ENCODE measurements around the gene SORBS2. TPM values are rescaled to one million over a fixed set of nuclear protein-coding genes. Genes with fewer than 3 reads are reported as not detected.

The SORBS2 gene
- total RNA-seq, 4 donors from 2014 or later = 33.4 to 286 (median 47.6) TPM

- Histone ChIP-seq H3K4me3 (peak overlapping the region in 3 of 4 donors; percentile 3 to 53 (median 24)), H3K27ac (peak overlapping the region in 3 of 4 donors; percentile 59 to 77 (median 68)), H3K9me3 (no peaks in the 10 kb centered on the region), H3K27me3 (no peaks in the 10 kb centered on the region), H3K36me3 (no peaks in the 10 kb centered on the region), H3K4me1 (peaks cover 0 to 13% (median 0%) of the 10 kb centered on the region in 3 donors)
- TF ChIP-seq POLR2A (IDR thresholded peaks at IDR 0.05) = no peak
- TF ChIP-seq CTCF (IDR thresholded peaks at IDR 0.05) = no peak
- intact Hi-C loops (cut with DNase I) = no loop called here
- 68 to 79% methylated on average over 12 of the region's 12 CpGs for WGBS, 2 donors
- DNase-seq = no peak
Observed at GRCh38 chr4:185772391-185773093, 39.5 kb downstream of the SORBS2 start.

GRCh38 chr4:185771711-185772390, 40.1 kb downstream of the SORBS2 start:
- Histone ChIP-seq H3K36me3 (no peaks in the 10 kb centered on the region), H3K4me1 (peaks cover 0 to 13% (median 0%) of the 10 kb centered on the region in 3 donors), H3K4me3 (peak overlapping the region in 1 of 4 donors; percentile 35), H3K27ac (peak overlapping the region in 3 of 4 donors; percentile 59 to 77 (median 68)), H3K9me3 (no peaks in the 10 kb centered on the region), H3K27me3 (no peaks in the 10 kb centered on the region)
- intact Hi-C loops (cut with DNase I) = no loop called here
- WGBS, 2 donors = 75 to 85% methylated on average over 7 of the region's 7 CpGs
- TF ChIP-seq POLR2A (IDR thresholded peaks at IDR 0.05) = no peak
- no peak for TF ChIP-seq CTCF (IDR thresholded peaks at IDR 0.05)
- no peak for DNase-seq

- Histone ChIP-seq H3K27ac (no peak overlapping the region), H3K27me3 (no peaks in the 10 kb centered on the region), H3K4me1 (no peaks in the 10 kb centered on the region), H3K36me3 (no peaks in the 10 kb centered on the region), H3K4me3 (no peak overlapping the region), H3K9me3 (no peaks in the 10 kb centered on the region)
- intact Hi-C loops (cut with DNase I) = no loop called here
- TF ChIP-seq POLR2A (IDR thresholded peaks at IDR 0.05) (no peak), CTCF (IDR thresholded peaks at IDR 0.05) (no peak)
- DNase-seq = no peak
- WGBS, 2 donors = 86 to 97% methylated on average over 4 of the region's 4 CpGs
Observed at GRCh38 chr4:185767528-185767927, 44.5 kb downstream of the SORBS2 start.

GRCh38 chr4:185764876-185765275, 47.1 kb downstream of the SORBS2 start:
- H3K27me3 ChIP-seq = no peaks in the 10 kb centered on the region
- no peak for DNase-seq
- peaks cover 0 to 8% (median 0%) of the 10 kb centered on the region in 3 donors for H3K4me1 ChIP-seq
- H3K27ac ChIP-seq = no peak overlapping the region
- no peak for TF ChIP-seq POLR2A (IDR thresholded peaks at IDR 0.05)
- no peak for TF ChIP-seq CTCF (IDR thresholded peaks at IDR 0.05)
- H3K9me3 ChIP-seq = no peaks in the 10 kb centered on the region
- intact Hi-C loops (cut with DNase I) = no loop called here
- no peak overlapping the region for H3K4me3 ChIP-seq
- H3K36me3 ChIP-seq = no peaks in the 10 kb centered on the region
